NCI-H2227 treated with DMSO at 0.1 percent for 48 hours (cell line): ENCODE measurements around the gene SLX9.
"Not testable (repeated sequence)": the region's sequence is repeated elsewhere in the genome, so short reads cannot be mapped to it uniquely, and the experiment has no call there.

Source experiments
- DNase-seq: peaks from one replicate; lab custom pipeline; 2025; lab: John Stamatoyannopoulos, UW

Gene SLX9

GRCh38 chr21:44902268-44903049, 37.4 kb upstream of the SLX9 start:
- DNase-seq = no peak

- DNase-seq = no peak
Measured at GRCh38 chr21:44903050-44903685, 36.7 kb upstream of the SLX9 start.

GRCh38 chr21:44903689-44904088, 36.1 kb upstream of the SLX9 start:
- no peak for DNase-seq

GRCh38 chr21:44904141-44904923, 35.5 kb upstream of the SLX9 start:
- DNase-seq = no peak

GRCh38 chr21:44905016-44905727, 34.7 kb upstream of the SLX9 start:
- no peak for DNase-seq

GRCh38 chr21:44905728-44906090, 34.1 kb upstream of the SLX9 start:
- DNase-seq = no peak

- no peak for DNase-seq
Measured at GRCh38 chr21:44907225-44907965, 32.4 kb upstream of the SLX9 start.

GRCh38 chr21:44907966-44908895, 31.6 kb upstream of the SLX9 start:
- no peak for DNase-seq

- DNase-seq = no peak
Measured at GRCh38 chr21:44908908-44909307, 30.9 kb upstream of the SLX9 start.

GRCh38 chr21:44909719-44910118, 30.1 kb upstream of the SLX9 start:
- no peak for DNase-seq

GRCh38 chr21:44910229-44911067, 29.4 kb upstream of the SLX9 start:
- no peak for DNase-seq

GRCh38 chr21:44911068-44911383, 28.8 kb upstream of the SLX9 start:
- DNase-seq = no peak

- DNase-seq = no peak
Measured at GRCh38 chr21:44911384-44912157, 28.3 kb upstream of the SLX9 start.

- DNase-seq = no peak
Measured at GRCh38 chr21:44912158-44912473, 27.7 kb upstream of the SLX9 start.

- DNase-seq = not testable (repeated sequence)
Measured at GRCh38 chr21:44912506-44913412, 27.1 kb upstream of the SLX9 start.

- DNase-seq = no peak
Measured at GRCh38 chr21:44913425-44914175, 26.2 kb upstream of the SLX9 start.

GRCh38 chr21:44914176-44914874, 25.5 kb upstream of the SLX9 start:
- DNase-seq = no peak
